ENCODE results near the gene RALBP1. TPM values are rescaled to one million over a fixed set of nuclear protein-coding genes. Genes with fewer than 3 reads are reported as not detected.
"Not testable (repeated sequence)": the region's sequence is repeated elsewhere in the genome, so short reads cannot be mapped to it uniquely, and the experiment has no call there.

The RALBP1 gene
- total RNA-seq, 2 donors from 2014 or later = 59.4 to 70.4 TPM

DNA sequence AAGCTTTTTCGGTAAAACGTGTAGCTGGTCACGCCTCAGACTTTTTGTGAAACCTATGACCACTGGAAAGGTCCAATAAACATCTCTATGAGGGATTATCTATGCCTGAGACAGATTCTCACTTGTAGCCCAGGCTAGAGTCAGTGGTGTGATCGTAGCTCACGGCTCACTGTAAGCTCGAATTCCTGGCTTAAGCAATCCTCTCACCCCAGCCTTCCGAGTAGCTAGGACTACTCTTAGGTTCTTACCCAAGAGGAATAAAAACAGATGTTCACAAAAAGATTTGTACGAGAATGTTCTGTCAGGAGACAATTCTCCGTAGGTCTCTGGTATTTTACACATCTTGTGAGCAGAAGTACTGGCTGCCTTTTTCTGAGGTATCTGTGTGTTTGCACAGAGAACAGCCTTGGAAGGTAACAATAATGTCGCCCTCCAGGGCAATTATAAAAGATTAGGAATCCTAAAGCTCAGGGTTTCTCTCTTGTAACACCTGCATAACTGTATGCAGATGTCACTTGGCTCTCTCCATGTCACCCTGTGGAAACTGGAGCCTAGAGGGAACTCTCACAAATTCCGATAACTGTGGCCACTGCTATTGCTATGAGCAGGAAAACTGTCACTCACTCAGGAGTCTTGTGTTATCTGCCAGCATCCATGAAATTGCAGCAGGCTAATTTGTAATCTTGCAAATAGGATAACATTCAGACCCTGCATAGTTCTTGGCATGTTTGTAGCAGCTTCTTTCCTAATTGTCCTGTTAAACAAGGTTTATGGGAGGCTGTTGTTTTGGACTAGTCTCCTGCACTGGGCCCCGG lies 25.5 kb upstream of the RALBP1 start:
- ATAC-seq = no peak

DNA sequence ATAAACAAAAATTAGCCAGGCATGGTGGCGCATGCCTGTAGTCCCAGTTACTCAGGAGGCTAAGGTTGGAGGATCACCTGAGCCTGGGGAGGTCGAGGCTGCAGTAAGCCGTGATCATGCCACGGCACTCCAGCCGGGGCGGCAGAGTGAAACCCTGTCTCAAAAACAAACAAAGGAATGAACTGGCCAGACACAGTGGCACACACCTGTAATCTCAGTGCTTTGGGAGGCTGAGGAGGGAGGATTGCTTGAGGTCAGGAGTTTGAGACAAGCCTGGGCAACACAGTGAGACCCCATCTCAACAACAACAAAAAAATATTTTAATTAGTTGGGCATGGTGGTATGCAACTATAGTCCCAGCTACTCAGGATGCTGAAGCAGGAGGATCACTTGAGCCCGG lies 24.4 kb upstream of the RALBP1 start:
- DNase-seq; intact Hi-C loops (cut with DNase I, micrococcal nuclease); ATAC-seq: not testable (repeated sequence)

More for the DNA sequence above, 25.5 kb upstream of the RALBP1 start:
- intact Hi-C loops (cut with DNase I, micrococcal nuclease) = no loop called here
- DNase-seq = no peak

DNA sequence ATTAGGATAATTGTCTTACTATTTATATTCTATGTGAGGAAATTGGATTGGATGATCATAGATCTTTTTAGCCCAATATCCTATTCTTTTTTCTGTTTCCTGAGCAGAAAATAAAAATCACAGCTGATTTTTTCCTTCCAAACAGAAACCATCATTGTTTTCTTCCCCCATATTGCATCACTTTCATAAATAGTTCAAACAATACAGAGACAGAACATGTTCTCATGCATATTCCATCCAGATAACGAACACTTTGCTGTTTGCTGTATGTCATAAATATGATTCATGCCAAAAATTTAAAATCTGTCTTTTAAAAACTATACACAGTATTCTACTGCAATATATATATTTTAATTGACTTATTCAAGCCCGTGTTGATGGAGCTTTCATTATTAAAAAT lies 22.0 kb upstream of the RALBP1 start:
- ATAC-seq = no peak
- no peak for DNase-seq
- intact Hi-C loops (cut with DNase I, micrococcal nuclease) = no loop called here

DNA sequence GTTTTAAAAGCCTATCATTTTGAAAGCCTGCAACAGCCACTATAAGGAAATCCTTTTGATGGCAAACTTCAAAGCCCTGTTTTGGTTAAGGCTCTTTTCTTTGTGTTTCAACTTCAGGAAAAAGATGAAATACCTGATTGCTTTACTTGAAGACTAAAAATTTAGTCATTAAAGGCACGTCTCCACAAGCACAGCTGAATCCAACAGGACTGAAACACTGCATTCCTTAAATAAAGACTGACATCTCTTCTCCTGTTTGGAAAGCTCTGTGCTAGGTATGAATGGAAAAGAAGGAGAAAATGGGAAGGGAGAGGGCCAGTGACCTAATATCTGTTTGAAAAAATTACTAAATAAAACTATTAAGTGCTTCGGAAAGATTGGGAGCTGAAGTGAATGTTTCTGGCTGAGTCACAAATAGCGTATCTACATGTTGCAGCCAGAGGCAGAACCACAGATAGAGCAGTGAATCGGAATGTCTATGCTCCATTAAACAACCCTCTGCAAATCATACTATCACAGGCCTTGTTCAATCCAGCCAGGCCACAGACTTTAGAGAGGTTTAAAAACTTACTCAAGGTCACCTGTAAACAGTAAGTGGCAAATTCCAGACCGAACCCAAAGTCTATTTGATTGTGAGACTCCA lies 21.1 kb upstream of the RALBP1 start:
- DNase-seq = no peak
- no peak for ATAC-seq
- intact Hi-C loops (cut with DNase I, micrococcal nuclease) = no loop called here

DNA sequence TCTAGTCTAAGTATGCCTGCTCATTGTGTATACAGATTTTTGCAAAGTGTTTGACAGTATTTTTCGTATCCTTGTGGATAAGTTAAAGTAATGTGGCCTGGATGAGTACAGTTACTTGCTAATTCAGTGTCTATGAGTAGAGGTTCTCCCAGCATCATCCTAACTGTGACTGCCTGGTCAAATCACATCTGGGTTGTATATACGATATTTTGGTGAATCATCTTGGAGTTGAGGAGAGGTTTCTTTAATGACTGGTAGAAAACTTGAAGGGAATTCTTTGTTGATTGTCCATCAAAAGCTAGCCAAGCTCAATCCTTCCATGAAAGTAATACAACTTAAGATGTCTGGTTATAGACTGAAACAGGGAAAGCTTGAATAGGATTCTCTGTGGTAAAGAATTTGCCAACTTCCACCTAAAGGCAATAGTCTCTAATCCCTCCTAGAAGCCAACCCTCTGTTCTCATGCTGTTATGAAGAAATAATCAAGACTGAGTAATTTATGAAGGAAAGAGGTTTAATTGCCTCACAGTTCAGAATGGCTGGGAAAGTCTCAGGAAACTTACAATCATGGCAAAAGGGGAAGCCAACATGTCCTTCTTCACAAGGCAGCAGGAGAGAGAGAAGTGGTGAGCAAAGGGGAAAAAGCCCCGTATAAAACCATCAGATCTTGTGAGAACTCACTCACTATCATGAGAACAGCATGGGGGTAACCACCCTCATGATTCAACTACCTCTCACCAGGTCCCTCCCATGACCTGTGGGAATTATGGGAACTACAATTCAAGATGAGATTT lies 19.4 kb upstream of the RALBP1 start:
- DNase-seq (no peak), ATAC-seq (no peak)
- intact Hi-C loops (cut with DNase I, micrococcal nuclease) = no loop called here

DNA sequence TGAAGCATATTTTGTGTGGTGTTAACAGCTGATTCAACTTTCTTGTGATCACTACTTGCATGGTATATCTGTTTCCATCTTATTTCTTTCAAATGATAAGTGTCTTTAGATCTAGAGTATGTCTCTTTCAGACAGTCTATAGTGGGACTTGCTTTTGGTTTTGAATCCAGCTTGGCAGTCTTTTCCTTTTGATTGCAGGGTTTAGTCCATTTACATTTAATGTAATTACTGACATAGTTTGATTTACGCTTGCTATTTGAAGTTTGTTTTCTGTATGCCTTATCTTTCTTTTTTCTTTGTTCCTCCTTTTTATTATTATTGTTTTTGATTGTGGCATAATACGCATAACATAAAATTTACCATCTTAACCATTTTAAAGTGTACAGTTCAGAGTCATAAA lies 9.2 kb upstream of the RALBP1 start:
- ATAC-seq = no peak
- intact Hi-C loops (cut with DNase I, micrococcal nuclease) = no loop called here

GRCh38 chr18:9466846-9467245 lies 8.5 kb upstream of the RALBP1 start:
- ATAC-seq (no peak), DNase-seq (no peak)
- intact Hi-C loops (cut with DNase I, micrococcal nuclease) = no loop called here

More for the DNA sequence above, 9.2 kb upstream of the RALBP1 start:
- no peak for DNase-seq

DNA sequence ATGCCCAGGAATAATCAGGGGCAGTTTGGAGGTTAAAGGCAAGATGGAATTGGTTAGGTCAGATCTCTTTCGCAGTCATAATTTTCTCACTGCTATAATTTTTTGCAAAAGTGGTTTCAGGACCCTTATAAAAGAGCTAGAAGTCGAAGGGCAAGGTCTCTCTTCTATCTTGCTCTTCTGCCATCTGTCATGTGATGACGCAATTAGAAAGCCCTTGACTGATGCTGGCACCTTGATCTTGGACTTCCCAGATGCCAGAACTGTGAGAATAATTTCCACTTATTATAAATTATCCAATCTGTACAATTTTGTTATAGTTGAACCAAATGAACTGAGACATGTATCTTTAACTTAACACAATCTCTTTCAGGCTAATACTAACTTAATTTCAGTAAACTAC lies 6.3 kb upstream of the RALBP1 start:
- ATAC-seq = no peak
- no peak for DNase-seq
- intact Hi-C loops (cut with DNase I, micrococcal nuclease) = no loop called here

- intact Hi-C loops (cut with DNase I, micrococcal nuclease) = no loop called here
- ATAC-seq (no peak), DNase-seq (no peak)
Observed at GRCh38 chr18:9469685-9470084, 5.6 kb upstream of the RALBP1 start.

- DNase-seq (peak; percentile 19 to 91), ATAC-seq (peak; percentile 80)
- intact Hi-C loops (cut with DNase I, micrococcal nuclease) = no loop called here
Observed at GRCh38 chr18:9474108-9474982, 968 bp upstream of the RALBP1 start.

DNA sequence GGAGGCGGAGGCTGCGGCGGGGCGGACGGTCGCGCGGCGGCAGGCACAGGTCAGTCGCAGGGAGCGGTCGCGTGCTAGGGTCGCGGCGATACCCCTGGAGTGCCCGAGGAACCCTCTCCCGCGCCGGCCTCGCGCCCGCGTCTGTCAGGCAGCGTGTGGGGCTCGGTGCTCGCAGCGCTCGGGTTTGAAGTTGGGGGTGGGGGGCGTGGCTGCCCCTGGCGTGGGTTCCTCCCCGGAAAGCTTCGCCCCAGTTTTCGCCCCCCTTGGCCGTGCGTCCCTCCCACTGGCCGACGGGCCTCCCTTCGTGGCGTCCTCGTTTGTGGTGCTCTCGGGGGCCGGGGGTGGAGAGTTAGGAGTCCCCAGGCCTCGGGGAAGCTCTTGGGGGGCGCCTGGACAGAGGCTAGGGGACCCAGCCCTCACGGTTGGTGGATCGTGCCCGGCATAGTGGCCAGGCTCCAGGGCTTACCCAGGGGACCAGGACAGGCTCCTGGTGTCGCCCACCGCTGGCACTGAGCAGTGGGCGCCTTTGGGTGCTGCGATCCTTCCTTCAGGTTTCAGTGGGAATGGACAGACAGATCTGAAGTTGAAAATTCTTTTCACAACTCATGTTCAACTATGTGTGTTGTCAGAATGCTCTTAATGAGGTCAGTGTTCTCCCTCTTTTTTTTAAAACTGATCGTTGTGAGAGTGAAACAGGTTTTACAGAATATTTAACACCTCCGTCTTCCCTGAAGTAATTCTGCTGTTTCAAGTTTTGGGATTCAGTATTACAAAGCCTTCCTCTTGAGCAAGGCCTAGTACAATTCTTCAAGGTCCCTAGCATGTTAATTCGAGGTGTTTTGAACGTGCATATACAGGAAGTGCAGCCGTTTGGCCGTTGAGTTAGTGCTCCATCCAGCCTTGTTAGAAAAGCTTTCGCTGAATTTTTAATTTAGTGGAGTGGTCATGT lies 604 bp downstream of the RALBP1 start:
- no peak for ATAC-seq
- DNase-seq = peak; percentile 15 to 61
- intact Hi-C loops (cut with DNase I, micrococcal nuclease) = no loop called here

DNA sequence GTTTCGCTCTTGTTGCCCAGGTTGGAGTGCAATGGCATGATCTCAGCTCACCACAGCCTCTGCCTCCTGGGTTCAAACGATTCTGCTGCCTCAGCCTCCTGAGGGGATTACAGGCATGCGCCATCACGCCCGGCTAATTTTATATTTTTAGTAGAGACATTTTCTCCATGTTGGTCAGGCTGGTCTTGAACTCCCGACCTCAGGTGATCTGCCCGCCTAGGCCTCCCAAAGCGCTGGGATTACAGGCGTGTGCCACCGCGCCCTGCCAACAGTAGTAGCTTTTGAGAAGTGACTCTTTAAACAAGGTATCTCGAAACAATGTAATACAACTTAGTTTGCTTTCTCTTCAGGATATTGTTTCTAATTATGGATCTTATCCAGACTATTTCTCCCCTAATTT lies 1.6 kb downstream of the RALBP1 start:
- intact Hi-C loops (cut with DNase I, micrococcal nuclease); ATAC-seq: not testable (repeated sequence)
- peak in 1 of 2 donors; percentile 13 for DNase-seq

DNA sequence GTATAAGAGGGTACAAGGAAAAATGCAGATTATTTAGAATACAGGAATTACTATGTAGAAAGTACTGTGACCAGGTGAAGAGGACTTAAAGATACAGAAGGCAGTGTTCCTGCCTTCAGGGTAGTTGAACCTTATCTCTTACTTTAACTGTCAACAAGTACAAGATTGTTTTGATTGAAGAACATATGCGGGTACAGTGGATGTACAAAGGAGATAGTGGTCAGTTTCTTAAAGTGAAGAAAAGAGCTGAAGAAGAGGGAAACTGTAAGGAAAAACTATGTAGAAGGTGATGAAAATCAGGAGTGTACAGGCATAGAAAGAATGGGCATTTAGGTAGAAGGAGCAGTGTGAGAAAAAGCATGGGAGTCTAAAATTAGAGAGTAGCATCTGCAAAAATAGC lies 2.2 kb downstream of the RALBP1 start:
- ATAC-seq (no peak), DNase-seq (no peak)
- intact Hi-C loops (cut with DNase I, micrococcal nuclease) = no loop called here

DNA sequence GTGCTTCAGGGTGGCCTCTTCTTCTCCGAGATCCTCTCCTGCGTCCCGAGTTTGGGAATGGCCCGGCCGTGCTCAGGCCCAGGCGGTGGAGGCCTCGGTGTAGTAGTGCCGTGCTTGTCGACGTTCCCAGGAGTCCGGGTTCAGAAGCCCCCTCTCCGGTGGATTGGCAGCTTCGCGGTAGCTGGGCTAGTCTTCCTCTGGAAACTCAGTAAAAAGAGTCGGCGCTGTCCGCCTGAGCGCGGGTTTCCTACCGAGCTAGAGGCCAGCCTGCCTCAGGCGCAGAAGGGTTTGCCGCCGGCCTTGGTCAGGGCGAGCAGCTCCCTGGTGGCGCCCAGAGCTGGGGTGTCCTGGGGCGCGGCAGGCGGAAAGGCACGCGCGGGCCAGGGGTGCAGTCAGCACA lies 3.2 kb downstream of the RALBP1 start:
- DNase-seq = peak in 1 of 2 donors; percentile 5
- intact Hi-C loops (cut with DNase I, micrococcal nuclease) = no loop called here
- ATAC-seq = no peak

- no peak for ATAC-seq
- intact Hi-C loops (cut with DNase I, micrococcal nuclease) = no loop called here
- no peak for DNase-seq
Observed at GRCh38 chr18:9482790-9483189, 7.5 kb downstream of the RALBP1 start.

DNA sequence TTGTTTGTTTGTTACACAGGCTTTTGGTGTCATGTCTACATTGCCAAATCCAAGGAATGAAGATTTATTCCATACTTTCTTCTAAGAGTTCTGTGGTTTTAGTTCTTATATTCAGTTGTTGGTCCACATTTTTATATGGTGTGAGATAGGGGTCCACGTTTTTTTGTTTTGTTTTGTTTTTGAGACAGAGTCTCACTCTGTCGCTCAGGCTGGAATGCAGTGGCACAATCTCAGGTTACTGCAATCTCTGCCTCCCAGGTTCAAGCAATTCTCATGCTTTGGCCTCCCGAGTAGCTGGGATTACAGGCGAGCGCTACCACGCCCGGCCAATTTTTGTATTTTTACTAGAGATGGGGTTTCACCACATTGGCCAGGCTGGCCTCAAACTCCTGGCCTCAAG lies 8.2 kb downstream of the RALBP1 start:
- ATAC-seq = no peak
- DNase-seq = no peak
- intact Hi-C loops (cut with DNase I, micrococcal nuclease) = no loop called here

- ATAC-seq; intact Hi-C loops (cut with DNase I, micrococcal nuclease); DNase-seq: not testable (repeated sequence)
Observed at GRCh38 chr18:9484856-9485255, 9.5 kb downstream of the RALBP1 start.

DNA sequence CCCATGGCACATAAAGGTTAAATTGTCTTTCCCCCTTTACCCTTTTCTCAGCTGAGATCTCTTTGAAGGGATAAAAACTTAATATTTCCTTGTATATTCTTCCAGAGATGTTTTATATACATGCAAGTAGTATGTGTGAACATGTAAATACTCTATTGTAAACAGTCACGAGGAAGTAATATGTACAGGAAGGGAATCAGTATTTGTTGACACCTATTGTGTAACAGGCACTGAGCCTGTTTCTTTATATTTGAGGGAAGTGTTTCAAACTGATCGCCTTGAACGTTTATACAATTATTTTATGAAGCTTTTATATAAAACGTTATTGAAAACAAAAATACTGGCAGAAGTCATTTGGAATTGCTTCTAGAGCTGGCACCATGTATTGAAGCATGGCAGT lies 13.2 kb downstream of the RALBP1 start:
- ATAC-seq = peak; percentile 96
- DNase-seq = no peak
- intact Hi-C loops (cut with DNase I, micrococcal nuclease) = no loop called here
